IgD-negative memory B cell (primary cell): Measurements from ENCODE around the gene PPCDC. TPM values are rescaled to one million over a fixed set of nuclear protein-coding genes. Genes with fewer than 3 reads are reported as not detected.
"Not testable (repeated sequence)": the region's sequence is repeated elsewhere in the genome, so short reads cannot be mapped to it uniquely, and the experiment has no call there.

ENCODE experiments used
- H3K27ac Mint-ChIP-seq, 3 donors: one replicate each; pipeline ENCODE4 v1.8.0; 2020 to 2022; ENCODE audit warnings: mild to moderate bottlenecking in 3 of 3, mixed read lengths in 3 of 3, moderate library complexity in 1 of 3
- H3K27me3 Mint-ChIP-seq: one replicate; pipeline ENCODE4 v1.8.0; 2021; ENCODE audit warnings: mixed read lengths
- H3K36me3 Mint-ChIP-seq: one replicate; pipeline ENCODE4 v1.8.0; 2020; ENCODE audit warnings: mild to moderate bottlenecking, mixed read lengths
- H3K4me1 Mint-ChIP-seq, 3 donors: one replicate each; pipeline ENCODE4 v1.8.0; 2020 to 2022; ENCODE audit warnings: mixed read lengths in 3 of 3, mild to moderate bottlenecking in 1 of 3
- H3K4me3 Mint-ChIP-seq, 4 donors: one replicate each; pipeline ENCODE4 v1.8.0; 2020 to 2022; ENCODE audit warnings: mild to moderate bottlenecking in 4 of 4, mixed read lengths in 4 of 4, moderate library complexity in 3 of 4
- H3K9me3 Mint-ChIP-seq, 3 donors: one replicate each; pipeline ENCODE4 v1.8.0; 2020 to 2021; ENCODE audit warnings: mixed read lengths in 3 of 3, mild to moderate bottlenecking in 1 of 3
- polyA plus RNA-seq: library from polyadenylated mRNA; unstranded; fragments of 300-500 nt; fragmentation: Illumina TruSeq; gene quantifications from one replicate; pipeline ENCODE4 v1.2.3, GENCODE V29; 2021

The PPCDC gene
- polyA plus RNA-seq, 1 donor from 2014 or later: 12.6 TPM

DNA sequence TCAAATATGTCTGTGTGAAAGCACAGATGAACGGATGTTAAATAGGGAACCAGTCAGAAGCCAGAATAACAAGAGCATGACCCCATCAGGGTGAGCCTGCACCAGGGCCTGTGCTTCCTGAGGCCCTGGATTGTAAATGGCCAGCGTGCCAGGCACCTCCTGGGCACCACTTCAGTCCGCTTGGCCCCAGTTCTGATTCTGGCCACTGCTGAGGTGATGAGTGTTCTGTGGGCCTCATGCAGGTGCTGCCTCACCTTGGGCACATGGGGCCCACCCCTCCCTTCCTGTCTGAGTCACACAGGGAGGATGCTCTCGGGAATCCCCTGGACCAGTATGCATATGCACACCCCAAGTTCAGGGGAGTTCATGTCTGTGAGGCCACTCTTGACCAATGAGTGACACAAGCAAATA lies 54.2 kb downstream of the PPCDC start:
- H3K4me1 Mint-ChIP-seq: peaks cover 7 to 14% (median 13%) of the 10 kb centered on the region in 3 donors
- not testable (repeated sequence) for H3K9me3 Mint-ChIP-seq, H3K36me3 Mint-ChIP-seq, H3K27me3 Mint-ChIP-seq
- H3K27ac Mint-ChIP-seq: peak overlapping the region in 1 of 3 donors; percentile 50
- H3K4me3 Mint-ChIP-seq: peak overlapping the region in 1 of 4 donors; percentile 22

DNA sequence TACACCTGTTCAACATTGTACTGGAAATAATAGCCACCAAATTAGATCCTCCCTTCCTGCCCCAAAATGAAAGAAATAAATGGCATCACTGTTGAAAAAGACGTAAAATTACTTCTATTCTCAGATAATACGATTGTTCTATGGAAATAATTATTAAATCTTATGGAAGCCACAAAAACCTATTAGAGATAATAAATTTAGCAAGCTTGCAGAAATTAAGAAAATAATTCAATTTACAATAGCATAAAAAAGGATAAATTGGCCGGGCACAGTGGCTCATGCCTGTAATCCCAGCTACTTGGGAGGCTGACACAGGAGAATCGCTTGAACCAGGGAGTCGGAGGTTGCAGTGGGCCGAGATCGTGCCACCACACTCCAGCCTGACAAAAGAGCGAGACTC lies 57.8 kb downstream of the PPCDC start:
- H3K4me1 Mint-ChIP-seq: peaks cover 4 to 10% (median 6%) of the 10 kb centered on the region in 3 donors
- no peak overlapping the region for H3K4me3 Mint-ChIP-seq
- H3K36me3 Mint-ChIP-seq: peaks cover 7% of the 10 kb centered on the region
- H3K27me3 Mint-ChIP-seq: peaks cover 5% of the 10 kb centered on the region
- H3K27ac Mint-ChIP-seq: no peak overlapping the region
- H3K9me3 Mint-ChIP-seq: peaks cover 2 to 9% (median 4%) of the 10 kb centered on the region in 3 donors

GRCh38 chr15:75082689-75083088 lies 59.3 kb downstream of the PPCDC start:
- peaks cover 7% of the 10 kb centered on the region for H3K36me3 Mint-ChIP-seq
- H3K27me3 Mint-ChIP-seq: peaks cover 5% of the 10 kb centered on the region
- H3K27ac Mint-ChIP-seq: no peak overlapping the region
- no peak overlapping the region for H3K4me3 Mint-ChIP-seq
- peaks cover 2 to 14% (median 8%) of the 10 kb centered on the region in 3 donors for H3K9me3 Mint-ChIP-seq
- peaks cover 3 to 5% (median 4%) of the 10 kb centered on the region in 3 donors for H3K4me1 Mint-ChIP-seq

- H3K4me1 Mint-ChIP-seq, H3K27ac Mint-ChIP-seq, H3K27me3 Mint-ChIP-seq, H3K36me3 Mint-ChIP-seq, H3K4me3 Mint-ChIP-seq: not testable (repeated sequence)
- peaks cover 2 to 14% (median 8%) of the 10 kb centered on the region in 3 donors for H3K9me3 Mint-ChIP-seq
Measured at GRCh38 chr15:75085708-75086107, 62.3 kb downstream of the PPCDC start.

DNA sequence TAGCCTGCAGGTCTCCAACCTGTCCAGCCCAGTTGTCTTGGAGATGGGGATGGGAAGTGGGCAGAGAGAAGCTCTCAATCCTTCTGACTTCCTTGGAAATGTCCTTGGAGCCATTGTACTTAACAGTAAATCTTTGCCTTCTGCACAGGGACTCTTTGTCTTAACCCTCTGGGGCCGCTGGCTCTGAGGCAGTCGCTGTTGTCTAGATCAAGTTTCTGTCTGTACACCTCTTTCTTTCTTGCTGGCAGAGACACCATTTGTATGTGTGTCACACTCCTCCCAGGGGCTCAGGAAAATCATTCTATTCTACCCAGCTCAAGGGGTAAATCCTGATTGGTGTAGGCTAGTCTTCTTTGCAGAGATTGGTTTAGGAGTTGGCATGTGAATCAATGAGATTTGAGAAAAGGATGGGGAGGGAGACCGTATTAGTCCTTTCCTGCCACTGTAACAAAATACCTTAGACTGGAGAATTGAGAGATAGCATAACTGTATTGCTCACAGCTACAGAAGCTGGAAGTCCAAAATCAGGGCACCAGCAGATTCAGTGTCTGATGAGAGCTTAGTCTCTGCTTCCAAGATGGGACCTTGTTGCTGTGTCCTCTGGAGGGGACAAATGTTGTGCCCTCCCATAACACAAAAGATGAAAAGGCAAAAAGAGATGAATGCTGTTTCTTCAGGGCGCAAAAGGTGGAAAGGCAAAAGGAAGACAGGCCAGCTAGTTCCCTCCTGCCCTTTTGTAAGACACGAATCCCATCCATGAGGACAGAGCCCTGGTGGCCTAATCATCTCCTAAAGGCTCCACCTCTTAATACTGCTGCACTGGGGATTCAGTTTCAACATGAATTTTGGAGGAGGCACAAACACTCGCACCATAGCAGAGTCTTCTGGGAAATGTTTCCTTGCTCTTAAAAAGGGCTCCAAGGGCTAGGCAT lies 66.3 kb downstream of the PPCDC start:
- Mint-ChIP-seq H3K4me3 (no peak overlapping the region), H3K36me3 (peaks cover 10% of the 10 kb centered on the region), H3K4me1 (peaks cover 0 to 11% (median 2%) of the 10 kb centered on the region in 3 donors), H3K27me3 (peaks cover 7% of the 10 kb centered on the region), H3K27ac (no peak overlapping the region), H3K9me3 (peaks cover 2 to 19% (median 8%) of the 10 kb centered on the region in 3 donors)

DNA sequence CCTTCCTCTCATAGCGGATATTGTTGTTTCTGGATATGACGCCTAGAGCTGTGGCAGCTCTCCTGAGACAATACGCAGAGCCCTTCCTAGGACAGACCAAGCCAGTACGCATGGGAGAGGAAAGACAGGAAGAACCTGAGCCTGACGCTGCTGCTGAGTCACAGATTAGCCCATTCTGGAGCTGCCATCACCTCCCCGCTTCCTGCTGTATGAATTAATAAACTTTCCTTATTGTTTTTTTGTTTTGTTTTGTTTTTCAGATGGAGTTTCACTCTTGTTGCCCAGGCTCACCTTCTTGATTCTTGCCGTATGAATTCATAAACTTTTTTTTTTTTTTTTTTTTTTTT lies 67.0 kb downstream of the PPCDC start:
- H3K4me3 Mint-ChIP-seq: no peak overlapping the region
- H3K36me3 Mint-ChIP-seq: peaks cover 5% of the 10 kb centered on the region
- H3K4me1 Mint-ChIP-seq: peaks cover 4 to 17% (median 7%) of the 10 kb centered on the region in 3 donors
- peaks cover 0 to 13% (median 8%) of the 10 kb centered on the region in 3 donors for H3K9me3 Mint-ChIP-seq
- peaks cover 7% of the 10 kb centered on the region for H3K27me3 Mint-ChIP-seq
- no peak overlapping the region for H3K27ac Mint-ChIP-seq

DNA sequence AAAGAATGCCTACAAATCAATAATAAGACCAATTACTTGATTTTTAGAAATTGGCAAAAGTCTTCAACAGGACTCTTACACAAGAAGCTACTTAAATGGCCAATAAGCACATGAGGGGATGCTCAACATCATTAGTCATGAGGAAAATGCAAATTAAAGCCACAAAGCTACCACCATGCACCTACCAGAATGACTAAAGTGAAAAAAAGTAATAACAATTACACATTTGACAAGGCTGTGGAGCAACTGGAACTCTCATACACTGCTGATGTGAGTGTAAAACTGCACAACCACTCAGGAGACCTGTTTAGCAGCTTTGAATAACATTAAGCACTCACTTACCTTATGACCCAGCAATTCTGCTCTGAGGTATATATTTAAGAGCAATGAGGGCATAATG lies 68.4 kb downstream of the PPCDC start:
- Mint-ChIP-seq H3K9me3 (peaks cover 0 to 8% (median 4%) of the 10 kb centered on the region in 3 donors), H3K36me3 (peaks cover 2% of the 10 kb centered on the region), H3K4me1 (peaks cover 11 to 25% (median 13%) of the 10 kb centered on the region in 3 donors), H3K27me3 (peaks cover 15% of the 10 kb centered on the region), H3K4me3 (no peak overlapping the region), H3K27ac (no peak overlapping the region)

GRCh38 chr15:75094961-75095478 lies 71.6 kb downstream of the PPCDC start:
- Mint-ChIP-seq H3K27me3 (peaks cover 26% of the 10 kb centered on the region), H3K4me1 (peaks cover 12 to 26% (median 16%) of the 10 kb centered on the region in 3 donors), H3K27ac (peak overlapping the region in 2 of 3 donors; percentile 7 to 39), H3K4me3 (peak overlapping the region; percentile 1 to 84 (median 40)), H3K9me3 (peaks cover 0 to 11% (median 0%) of the 10 kb centered on the region in 3 donors)
- not testable (repeated sequence) for H3K36me3 Mint-ChIP-seq

DNA sequence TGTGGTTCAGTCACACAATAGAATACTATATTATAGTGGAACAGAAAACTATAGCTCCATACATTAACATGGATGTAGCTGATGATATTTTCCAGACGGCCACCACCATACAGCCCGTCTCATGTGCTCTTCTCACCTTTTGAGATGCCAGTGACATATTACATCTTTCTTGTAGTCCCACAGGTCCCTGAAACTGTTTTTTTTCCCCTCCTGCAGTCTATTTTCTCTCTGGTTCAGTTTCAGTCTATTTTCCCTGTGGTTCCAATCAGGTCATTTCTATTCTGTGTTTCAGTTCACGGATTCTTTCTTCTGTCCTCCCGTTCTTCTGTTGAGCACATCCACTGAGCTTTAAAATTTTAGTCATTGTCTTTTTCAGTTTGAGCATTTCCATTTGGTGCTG lies 72.2 kb downstream of the PPCDC start:
- peaks cover 0 to 11% (median 0%) of the 10 kb centered on the region in 3 donors for H3K9me3 Mint-ChIP-seq
- peaks cover 12 to 26% (median 16%) of the 10 kb centered on the region in 3 donors for H3K4me1 Mint-ChIP-seq
- no peaks in the 10 kb centered on the region for H3K36me3 Mint-ChIP-seq
- peak overlapping the region in 2 of 4 donors; percentile 3 to 84 for H3K4me3 Mint-ChIP-seq
- peaks cover 25% of the 10 kb centered on the region for H3K27me3 Mint-ChIP-seq
- peak overlapping the region; percentile 7 to 39 (median 33) for H3K27ac Mint-ChIP-seq

- Mint-ChIP-seq H3K36me3 (no peaks in the 10 kb centered on the region), H3K4me1 (peaks cover 12 to 16% (median 16%) of the 10 kb centered on the region in 3 donors), H3K27me3 (peaks cover 27% of the 10 kb centered on the region), H3K4me3 (peak overlapping the region in 1 of 4 donors; percentile 75), H3K9me3 (peaks cover 0 to 5% (median 0%) of the 10 kb centered on the region in 3 donors), H3K27ac (no peak overlapping the region)
Measured at GRCh38 chr15:75097939-75098338, 74.5 kb downstream of the PPCDC start.

- Mint-ChIP-seq H3K4me1 (peaks cover 12 to 20% (median 19%) of the 10 kb centered on the region in 3 donors), H3K27ac (no peak overlapping the region)
Measured at GRCh38 chr15:75098404-75098803, 75.0 kb downstream of the PPCDC start.

More at GRCh38 chr15:75098404-75098803, 75.0 kb downstream of the PPCDC start:
- H3K4me3 Mint-ChIP-seq: peak overlapping the region in 1 of 4 donors; percentile 75
- H3K27me3 Mint-ChIP-seq: peaks cover 27% of the 10 kb centered on the region
- H3K36me3 Mint-ChIP-seq: no peaks in the 10 kb centered on the region
- H3K9me3 Mint-ChIP-seq: peaks cover 0 to 5% (median 0%) of the 10 kb centered on the region in 3 donors

Other genes with a start within 250 kb of the PPCDC start
- 214 TPM for gene CSK, start 241.5 kb upstream of the PPCDC start, polyA plus RNA-seq
- gene LMAN1L, start 210.8 kb upstream of the PPCDC start, polyA plus RNA-seq: not detected
- not detected for gene CPLX3, start 197.0 kb upstream of the PPCDC start, polyA plus RNA-seq
- 25.2 TPM for gene ULK3, start 180.4 kb upstream of the PPCDC start, polyA plus RNA-seq
- gene SCAMP2, start 150.2 kb upstream of the PPCDC start, polyA plus RNA-seq: 157 TPM
- gene MPI, start 133.5 kb upstream of the PPCDC start, polyA plus RNA-seq: 43.0 TPM
- 42.7 TPM for gene FAM219B, start 116.7 kb upstream of the PPCDC start, polyA plus RNA-seq
- 325 TPM for gene COX5A, start 85.5 kb upstream of the PPCDC start, polyA plus RNA-seq
- gene RPP25, start 66.8 kb upstream of the PPCDC start, polyA plus RNA-seq: 4.9 TPM
- 0.24 TPM for gene SCAMP5, start 28.0 kb upstream of the PPCDC start, polyA plus RNA-seq
- gene C15orf39, start 178.3 kb downstream of the PPCDC start, polyA plus RNA-seq: 6.3 TPM
- gene GOLGA6C, start 234.7 kb downstream of the PPCDC start, polyA plus RNA-seq: not detected